GM12874 (cell line): Measurements from ENCODE around the gene PRR23B.

Source experiments
- TF ChIP-seq, protein P1 (sequence below): IDR thresholded peaks from 2 replicates; pipeline ENCODE4 v1.5.1; 2011; ENCODE audit warnings: low read depth, mild to moderate bottlenecking, control low read depth, low read length, moderate library complexity; ENCODE audit not compliant: insufficient read depth

Gene PRR23B

DNA sequence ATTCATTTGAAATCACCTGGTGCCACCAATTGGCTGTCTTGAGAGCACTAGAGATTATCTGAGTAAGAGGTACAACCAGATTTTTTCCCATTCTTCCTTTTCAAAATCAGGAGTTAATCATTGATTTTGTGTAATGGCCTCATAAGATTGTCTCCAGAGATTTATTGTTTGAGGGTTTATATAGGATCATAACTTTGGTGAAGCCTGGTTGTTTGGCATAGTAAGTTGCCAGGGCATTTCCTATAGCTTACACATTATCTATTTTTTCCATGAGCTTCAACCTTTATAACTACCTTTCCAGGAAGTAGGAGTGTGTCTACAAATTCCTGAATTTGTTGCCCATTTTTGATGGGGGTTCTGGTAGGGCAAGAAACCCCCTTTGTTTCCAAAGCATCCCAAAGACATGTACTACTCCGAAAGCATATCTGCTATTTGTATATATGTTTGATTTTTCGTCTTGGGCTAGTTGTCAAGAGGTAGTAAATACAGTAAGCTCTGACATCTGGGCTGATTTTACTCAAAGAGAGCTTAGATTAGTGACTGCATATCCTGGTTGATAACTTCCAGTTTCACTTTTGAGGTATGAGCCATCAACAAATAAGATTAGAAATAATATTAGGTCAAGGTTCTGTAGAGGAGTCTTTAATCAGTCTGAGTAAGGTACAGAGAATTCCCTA, 11.7 kb upstream of the PRR23B start:
- TF ChIP-seq, protein P1, sequence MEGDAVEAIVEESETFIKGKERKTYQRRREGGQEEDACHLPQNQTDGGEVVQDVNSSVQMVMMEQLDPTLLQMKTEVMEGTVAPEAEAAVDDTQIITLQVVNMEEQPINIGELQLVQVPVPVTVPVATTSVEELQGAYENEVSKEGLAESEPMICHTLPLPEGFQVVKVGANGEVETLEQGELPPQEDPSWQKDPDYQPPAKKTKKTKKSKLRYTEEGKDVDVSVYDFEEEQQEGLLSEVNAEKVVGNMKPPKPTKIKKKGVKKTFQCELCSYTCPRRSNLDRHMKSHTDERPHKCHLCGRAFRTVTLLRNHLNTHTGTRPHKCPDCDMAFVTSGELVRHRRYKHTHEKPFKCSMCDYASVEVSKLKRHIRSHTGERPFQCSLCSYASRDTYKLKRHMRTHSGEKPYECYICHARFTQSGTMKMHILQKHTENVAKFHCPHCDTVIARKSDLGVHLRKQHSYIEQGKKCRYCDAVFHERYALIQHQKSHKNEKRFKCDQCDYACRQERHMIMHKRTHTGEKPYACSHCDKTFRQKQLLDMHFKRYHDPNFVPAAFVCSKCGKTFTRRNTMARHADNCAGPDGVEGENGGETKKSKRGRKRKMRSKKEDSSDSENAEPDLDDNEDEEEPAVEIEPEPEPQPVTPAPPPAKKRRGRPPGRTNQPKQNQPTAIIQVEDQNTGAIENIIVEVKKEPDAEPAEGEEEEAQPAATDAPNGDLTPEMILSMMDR: no peak

DNA sequence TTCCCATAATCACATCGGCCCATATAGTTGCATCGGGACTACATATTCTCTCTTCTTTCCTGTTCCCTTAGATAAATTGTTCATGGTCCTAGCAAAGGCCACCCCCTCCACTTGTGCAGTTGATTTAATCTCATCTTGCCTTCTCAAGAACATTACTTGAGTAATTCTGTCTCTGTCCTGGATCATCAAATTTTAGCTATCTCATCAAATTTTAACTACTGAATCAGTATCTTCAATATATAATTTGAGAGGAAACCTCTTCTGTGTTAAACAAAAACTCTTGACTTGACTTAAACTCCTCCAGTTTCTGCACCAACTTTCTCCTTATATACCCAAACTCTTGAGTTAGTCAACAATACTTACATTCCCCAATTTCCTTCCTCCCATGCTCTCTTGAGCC, 4.2 kb upstream of the PRR23B start:
- TF ChIP-seq, protein P1: no peak

DNA sequence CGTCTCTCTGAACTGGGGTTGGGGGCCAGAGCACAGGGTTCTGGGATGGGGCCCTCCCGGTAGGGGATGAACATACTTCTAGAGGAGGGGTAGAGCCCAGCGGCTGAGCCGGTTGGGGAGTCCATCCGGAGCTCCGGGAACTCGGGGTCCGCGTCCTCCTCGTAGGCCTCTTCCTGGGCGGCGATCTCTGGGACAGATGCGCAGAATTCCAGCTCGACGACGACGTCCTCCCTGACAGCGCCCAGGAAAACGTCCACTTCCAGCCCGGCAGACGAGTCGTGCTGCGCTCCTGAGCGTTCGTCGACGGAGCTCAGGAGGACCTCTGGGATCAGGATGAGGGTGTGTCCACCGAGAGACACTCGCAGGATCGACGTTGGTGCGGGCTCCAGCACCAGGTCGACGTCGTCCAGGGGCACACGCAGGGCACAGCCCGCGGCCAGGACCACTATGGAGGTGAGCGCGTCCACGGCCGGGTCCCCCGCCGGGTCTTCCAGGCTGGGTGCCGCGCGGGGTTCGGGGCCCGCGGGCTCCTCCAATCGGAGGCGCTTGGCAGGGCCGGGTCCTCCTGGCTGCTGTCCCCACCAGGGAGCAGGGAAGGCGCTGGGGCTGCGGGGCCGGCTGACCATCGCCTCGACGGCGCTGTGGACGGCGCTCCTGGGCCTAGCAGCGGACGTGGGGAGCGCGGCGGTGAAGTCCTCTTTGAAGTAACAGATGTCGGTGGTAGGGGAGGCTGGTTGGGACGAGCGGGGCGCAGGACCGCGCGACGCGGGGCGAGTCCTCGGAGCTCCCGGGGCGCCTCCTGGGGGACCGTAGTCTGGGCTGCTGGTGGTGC, 474 bp downstream of the PRR23B start:
- TF ChIP-seq, protein P1: no peak

DNA sequence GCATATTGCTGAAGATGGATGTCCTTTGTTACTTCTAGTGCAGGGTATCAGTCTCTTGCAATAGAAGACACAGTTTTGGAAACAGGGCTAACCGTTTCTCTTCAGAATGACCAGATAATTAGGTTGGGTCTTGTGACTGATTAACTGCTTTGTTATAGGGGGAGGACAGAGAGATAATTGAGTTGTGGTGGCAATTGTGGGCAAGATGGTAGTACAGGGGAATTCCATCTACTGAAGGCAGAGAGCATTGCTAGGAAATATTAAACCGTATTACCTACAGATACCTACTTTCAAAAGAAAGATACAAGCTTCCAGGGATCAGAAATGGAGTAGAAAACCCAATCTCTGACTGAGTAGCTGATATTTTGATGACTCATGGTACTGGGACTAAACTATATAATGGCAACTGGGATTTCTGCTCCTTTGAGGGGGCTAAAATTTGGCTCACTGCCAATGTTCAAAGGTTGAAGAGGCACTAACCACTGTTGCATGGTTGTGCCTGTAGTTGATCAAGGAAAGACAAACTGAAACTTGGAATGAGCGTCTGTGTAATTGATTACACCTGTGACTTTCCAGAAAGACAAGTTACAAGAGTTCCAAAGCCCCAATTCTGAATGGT, 4.2 kb downstream of the PRR23B start:
- TF ChIP-seq, protein P1: no peak

DNA sequence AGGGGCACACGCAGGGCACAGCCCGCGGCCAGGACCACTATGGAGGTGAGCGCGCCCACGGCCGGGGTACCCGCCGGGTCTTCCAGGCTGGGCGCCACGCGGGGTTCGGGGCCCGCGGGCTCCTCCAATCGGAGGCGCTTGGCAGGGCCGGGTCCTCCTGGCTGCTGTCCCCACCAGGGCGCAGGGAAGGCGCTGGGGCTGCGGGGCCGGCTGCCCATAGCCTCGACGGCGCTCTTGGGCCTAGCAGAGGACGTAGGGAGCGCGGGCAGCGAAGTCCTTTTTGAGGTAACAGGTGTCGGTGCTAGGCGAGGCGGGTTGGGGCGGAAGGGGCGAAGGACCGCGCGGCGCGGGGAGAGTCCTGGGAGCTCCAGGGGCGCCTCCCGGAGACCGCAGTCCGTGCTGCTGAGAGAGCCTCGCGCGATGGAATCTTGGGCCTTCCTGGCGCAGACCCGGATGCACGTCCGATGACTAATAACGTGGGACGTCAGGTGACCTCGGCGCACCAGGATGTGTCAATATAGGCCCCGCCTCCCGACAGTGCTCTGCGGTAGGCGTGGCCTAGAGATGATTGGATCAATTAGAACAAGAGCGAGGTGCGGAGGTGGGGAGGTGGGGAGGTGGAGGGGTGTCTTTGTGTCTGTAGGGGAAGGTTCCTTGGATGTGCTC, 14.5 kb downstream of the PRR23B start, which contains the start of gene PRR23A:
Gene PRR23A (minus strand): TSS at position 218 of the 666 bp plus-strand sequence. CDS start 0 bp downstream, at position 218.
- TF ChIP-seq, protein P1: no peak

DNA sequence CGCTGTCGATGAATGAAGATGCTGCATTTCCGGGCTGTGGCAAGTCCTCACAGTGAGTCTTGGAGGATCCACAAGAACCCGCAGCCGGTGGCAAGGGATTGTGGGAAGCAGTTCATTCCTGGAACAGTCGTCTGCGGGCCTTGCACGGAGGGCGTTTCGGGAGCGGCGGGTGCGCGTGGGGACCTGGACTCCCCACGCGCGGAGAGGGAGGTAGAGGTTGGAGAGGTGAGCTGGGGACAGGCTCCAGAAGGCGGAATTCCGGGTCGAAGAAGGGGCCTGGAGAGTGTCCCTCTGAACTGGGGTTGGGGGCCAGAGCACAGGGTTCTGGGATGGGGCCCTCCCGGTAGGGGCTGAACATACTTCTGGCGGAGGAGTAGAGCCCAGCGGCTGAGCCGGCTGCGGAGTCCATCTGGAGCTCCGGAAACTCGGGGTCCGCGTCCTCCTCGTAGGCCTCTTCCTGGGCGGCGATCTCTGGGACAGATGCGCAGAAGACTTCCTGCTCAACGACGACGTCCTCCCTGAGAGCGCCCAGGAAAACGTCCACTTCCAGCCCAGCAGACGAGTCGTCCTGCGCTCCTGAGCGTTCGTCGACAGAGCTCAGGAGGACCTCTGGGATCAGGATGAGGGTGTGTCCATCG, 15.3 kb downstream of the PRR23B start:
- TF ChIP-seq, protein P1: no peak
